Measurements from ENCODE around the gene CXCL16. TPM values are rescaled to one million over a fixed set of nuclear protein-coding genes. Genes with fewer than 3 reads are reported as not detected.

CXCL16 gene
- 2.7 TPM for total RNA-seq
- long read RNA-seq, transcript CXCL16-201 (6 exons, 2,222 nt) = major isoform, 8 of 9 reads
- long read RNA-seq, partial matches to known transcripts = 0 of 9 reads
- long read RNA-seq, other reads (novel, unspliced or antisense) = 1 of 9 reads

- DNase-seq (peak; percentile 78), ATAC-seq (ENCODE audit: poor library complexity) (peak; percentile 78)
- intact Hi-C loops (cut with DNase I) = loop anchor here (10.0 kb wide), 2 partner anchors 45 to 145 kb away; partner anchors contain the start of genes GLTPD2 and VMO1
Measured at GRCh38 chr17:4739122-4740024, at the start of gene CXCL16, which contains the start of gene ZMYND15. Gene CXCL16, minus strand, starts transcription at chr17:4739928. Its CDS starts 589 bp downstream, at chr17:4739339. Gene ZMYND15, plus strand, starts transcription at chr17:4739833. Its CDS starts 716 bp downstream, at chr17:4740549.

- no peak for DNase-seq
- ATAC-seq (ENCODE audit: poor library complexity) = no peak
- intact Hi-C loops (cut with DNase I) = loop anchor here (10.0 kb wide), 1 partner anchor 54 kb away; the partner anchor contains the start of genes CXCL16, MED11 and ZMYND15
Measured at GRCh38 chr17:4788807-4789700, 49.3 kb upstream of the CXCL16 start, which contains the start of gene GLTPD2. Gene GLTPD2, plus strand, starts transcription at chr17:4788964. Its CDS starts 48 bp downstream, at chr17:4789012.

- DNase-seq (no peak), ATAC-seq (ENCODE audit: poor library complexity) (no peak)
- intact Hi-C loops (cut with DNase I) = loop anchor here (10.0 kb wide), 1 partner anchor 53 kb away; the partner anchor contains the start of genes CXCL16, MED11 and ZMYND15
Measured at GRCh38 chr17:4788159-4788806, 48.6 kb upstream of the CXCL16 start.

- ATAC-seq (ENCODE audit: poor library complexity) = no peak
- intact Hi-C loops (cut with DNase I) = loop anchor here (2.0 to 10.0 kb wide), 2 partner anchors 52 to 102 kb away; partner anchors contain the start of genes CXCL16, MED11 and ZMYND15
- DNase-seq = no peak
Measured at GRCh38 chr17:4786516-4786915, 46.8 kb upstream of the CXCL16 start.

GRCh38 chr17:4786106-4786511 is 46.4 kb upstream of the CXCL16 start, which contains the start of gene VMO1:
Gene VMO1, minus strand, starts transcription at chr17:4786364. Its CDS starts 12 bp downstream, at chr17:4786352.
- no peak for ATAC-seq (ENCODE audit: poor library complexity)
- no peak for DNase-seq
- intact Hi-C loops (cut with DNase I) = loop anchor here (2.0 to 10.0 kb wide), 2 partner anchors 51 to 103 kb away; partner anchors contain the start of genes CXCL16, MED11 and ZMYND15

- no peak for DNase-seq
- intact Hi-C loops (cut with DNase I) = loop anchor here (2.0 to 10.0 kb wide), 2 partner anchors 51 to 103 kb away; partner anchors contain the start of genes CXCL16, MED11 and ZMYND15
- ATAC-seq (ENCODE audit: poor library complexity) = no peak
Measured at GRCh38 chr17:4785311-4786105, 45.8 kb upstream of the CXCL16 start.

DNA sequence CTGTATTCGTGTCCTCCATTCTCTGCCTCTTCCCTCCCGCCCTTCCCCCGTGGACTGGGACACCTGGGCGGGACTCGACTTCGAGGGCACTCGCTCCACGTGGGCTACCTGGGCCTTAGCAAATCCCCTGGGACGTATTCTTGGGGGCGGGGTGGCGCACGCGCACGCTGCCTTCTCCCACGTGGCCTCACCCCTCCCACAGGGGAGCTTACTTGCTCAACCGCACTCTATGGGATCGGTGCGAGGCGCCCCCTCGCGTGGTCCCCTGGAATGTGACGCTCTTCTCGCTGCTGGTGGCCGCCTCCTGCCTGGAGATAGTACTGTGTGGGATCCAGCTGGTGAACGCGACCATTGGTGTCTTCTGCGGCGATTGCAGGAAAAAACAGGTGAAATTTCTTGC is 42.9 kb upstream of the CXCL16 start:
- DNase-seq (peak; percentile 57), ATAC-seq (ENCODE audit: poor library complexity) (no peak)
- intact Hi-C loops (cut with DNase I) = loop anchor here (10.0 kb wide), 1 partner anchor 48 kb away; the partner anchor contains the start of genes CXCL16, MED11 and ZMYND15

DNA sequence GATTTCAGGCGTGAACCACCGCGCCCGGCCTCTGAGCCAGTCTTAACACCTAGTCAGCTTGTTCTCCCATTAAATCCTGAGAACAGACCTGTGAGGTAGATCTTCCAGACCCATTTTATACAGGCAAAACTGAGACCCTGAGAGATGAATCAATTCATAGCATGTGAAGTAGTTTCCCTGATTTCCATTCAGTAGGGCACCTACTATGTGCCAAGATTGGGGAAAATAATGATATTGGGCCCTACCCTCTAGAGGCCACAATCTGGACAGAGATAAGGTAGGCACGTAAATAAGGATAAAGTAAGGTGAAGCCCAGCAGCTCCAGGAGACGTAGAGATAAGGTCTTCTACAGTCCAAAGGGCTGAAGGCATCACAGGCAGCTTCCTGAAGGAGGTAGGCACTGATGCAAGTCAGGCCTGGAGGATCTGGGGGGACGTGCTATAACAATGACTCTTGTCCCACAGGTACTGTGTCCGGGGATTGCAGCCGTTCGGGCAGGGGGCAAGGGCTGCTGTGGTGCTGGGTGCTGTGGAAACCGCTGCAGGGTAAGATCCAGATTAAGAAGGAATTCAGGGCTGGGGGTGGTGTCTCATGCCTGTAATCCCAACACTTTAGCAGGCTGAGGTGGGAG is 40.7 kb upstream of the CXCL16 start:
- ATAC-seq (ENCODE audit: poor library complexity) (no peak), DNase-seq (no peak)
- intact Hi-C loops (cut with DNase I) = loop anchor here (10.0 kb wide), 1 partner anchor 46 kb away; the partner anchor contains the start of genes CXCL16, MED11 and ZMYND15

- ATAC-seq (ENCODE audit: poor library complexity) (no peak), DNase-seq (no peak)
- intact Hi-C loops (cut with DNase I) = no loop called here
Measured at GRCh38 chr17:4777969-4778760, 38.4 kb upstream of the CXCL16 start.

GRCh38 chr17:4772235-4772613 is 32.5 kb upstream of the CXCL16 start:
- ATAC-seq (ENCODE audit: poor library complexity) (no peak), DNase-seq (no peak)
- intact Hi-C loops (cut with DNase I) = no loop called here

DNA sequence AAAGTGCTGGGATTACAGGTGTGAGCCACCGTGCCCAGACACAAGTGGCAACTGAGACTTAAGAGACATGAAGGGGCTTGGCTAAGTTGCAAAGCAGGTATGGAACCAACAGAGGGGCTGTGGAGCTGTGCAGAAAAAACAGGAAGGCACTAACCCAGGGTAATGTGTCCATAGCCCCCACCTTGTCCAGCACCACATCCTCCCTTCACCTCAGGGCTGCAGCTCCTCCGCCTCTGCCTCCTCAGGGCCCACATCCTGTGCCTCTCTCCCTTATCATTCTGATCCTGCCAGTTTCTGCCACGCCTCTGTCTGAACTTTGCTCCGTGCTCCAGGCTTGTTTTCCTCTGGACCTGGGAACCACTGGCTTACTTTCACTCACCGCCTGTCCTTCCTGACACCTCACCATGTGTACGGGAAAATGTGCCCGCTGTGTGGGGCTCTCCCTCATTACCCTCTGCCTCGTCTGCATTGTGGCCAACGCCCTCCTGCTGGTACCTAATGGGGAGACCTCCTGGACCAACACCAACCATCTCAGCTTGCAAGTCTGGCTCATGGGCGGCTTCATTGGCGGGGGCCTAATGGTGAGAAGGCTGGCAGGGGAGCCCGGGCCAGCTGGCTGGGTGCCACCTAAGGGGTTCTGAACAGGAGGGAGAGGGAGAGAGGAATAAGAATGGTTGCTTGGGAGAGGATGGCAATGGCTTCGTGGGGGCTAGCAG is 31.9 kb upstream of the CXCL16 start, which contains the start of gene TM4SF5:
TM4SF5 (plus strand) TSS at position 368 of the 716 bp plus-strand sequence; CDS start at position 405, 37 bp downstream.
- intact Hi-C loops (cut with DNase I) = no loop called here
- ATAC-seq (ENCODE audit: poor library complexity) = peak; percentile 27

DNA sequence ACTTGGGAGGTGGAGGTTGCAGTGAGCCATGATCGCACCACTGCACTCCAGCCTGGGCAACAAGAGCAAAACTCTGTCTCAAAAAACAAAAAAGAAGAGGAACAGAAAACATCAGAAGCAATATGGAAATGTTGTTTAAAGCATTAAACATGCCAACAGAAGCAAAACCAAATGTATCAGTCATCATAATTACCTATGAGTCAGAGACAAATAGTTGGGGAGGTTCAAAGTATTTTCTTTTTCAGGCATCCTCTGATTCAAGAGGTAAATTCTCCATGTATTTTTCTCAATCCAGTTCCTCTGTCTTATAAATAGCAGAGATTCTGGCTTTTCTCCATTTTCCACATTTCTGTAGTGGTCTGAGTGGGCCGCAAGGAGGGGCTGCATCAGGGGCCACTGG is 29.9 kb upstream of the CXCL16 start:
- intact Hi-C loops (cut with DNase I) = no loop called here
- no peak for DNase-seq
- no peak for ATAC-seq (ENCODE audit: poor library complexity)

More for the DNA sequence above, 31.9 kb upstream of the CXCL16 start, which contains the start of gene TM4SF5:
- no peak for DNase-seq

DNA sequence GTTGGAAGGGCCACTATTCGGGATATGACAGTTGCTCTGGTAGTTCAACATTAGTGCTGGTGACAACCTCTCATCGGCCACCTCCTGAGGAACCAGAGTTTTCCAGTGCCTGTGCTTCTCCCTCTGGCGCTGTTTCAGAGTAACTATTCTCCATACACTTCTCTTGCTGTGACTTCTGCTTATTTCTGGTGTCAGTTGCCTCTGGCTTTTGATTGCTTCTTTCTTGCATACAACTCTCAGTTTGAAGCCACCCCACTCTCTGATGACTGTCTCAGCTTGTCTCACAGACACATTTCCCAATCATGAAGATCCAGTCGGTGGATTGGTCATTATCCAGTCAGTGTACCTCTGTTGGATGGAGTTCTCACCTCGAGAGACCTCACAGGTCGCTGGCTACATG is 28.6 kb upstream of the CXCL16 start:
- intact Hi-C loops (cut with DNase I) = no loop called here
- ATAC-seq (ENCODE audit: poor library complexity) = no peak
- no peak for DNase-seq

- intact Hi-C loops (cut with DNase I) = no loop called here
- peak; percentile 50 for ATAC-seq (ENCODE audit: poor library complexity)
- DNase-seq = no peak
Measured at GRCh38 chr17:4766723-4767122, 27.0 kb upstream of the CXCL16 start.

- intact Hi-C loops (cut with DNase I) = no loop called here
- DNase-seq (no peak), ATAC-seq (ENCODE audit: poor library complexity) (peak; percentile 53)
Measured at GRCh38 chr17:4766201-4766600, 26.5 kb upstream of the CXCL16 start.

Measured in Right ventricle myocardium superior (tissue), 1 donor.